B cell (primary cell): ENCODE measurements around the gene KRTAP5-7. TPM values are rescaled to one million over a fixed set of nuclear protein-coding genes. Genes with fewer than 3 reads are reported as not detected.

Experiments used
- ATAC-seq: fragments of 200-7000 bp; cut with Tn5 transposase; one replicate; pipeline ENCODE4 v1.10.0; 2021; ENCODE audit warnings: low read depth, mild to moderate bottlenecking, moderate number of reproducible peaks, moderate library complexity
- CTCF ChIA-PET: fragments of 350-600 bp; sonication (Branson Sonifier 250); formaldehyde crosslinking; loops from one replicate; lab custom pipeline; 2021; ENCODE audit warnings: antibody characterized with exemption, inconsistent platforms; lab: Charles Lee
- POLR2A ChIA-PET: fragments of 350-600 bp; sonication (Branson Sonifier 250); formaldehyde crosslinking; loops from one replicate; lab custom pipeline; 2021; ENCODE audit warnings: antibody characterized with exemption; lab: Charles Lee
- DNase-seq: peaks from one replicate; pipeline ENCODE4 v3.0.0; 2013
- H2AFZ ChIP-seq: 2 replicates; pipeline ENCODE4 v1.6.1; 2012; ENCODE audit warnings: mild to moderate bottlenecking, low read depth, low read length; ENCODE audit not compliant: insufficient read depth, poor library complexity, severe bottlenecking
- H3K27ac ChIP-seq, 2 donors: 1 replicate in 1 of 2; 2 replicates in 1 of 2; pipeline ENCODE4 v1.5.1; 2012 to 2013; ENCODE audit warnings: low read length in 2 of 2, mild to moderate bottlenecking in 2 of 2, moderate library complexity in 1 of 2
- H3K27me3 ChIP-seq, 4 experiments: fragments of 200-600 bp in 1 of 4; sonication (generic) in 1 of 4; replicated peaks in 1 of 4; 1 replicate in 2 of 4; 2 replicates in 2 of 4; pipeline versions ENCODE4 v1.6.1 to v1.7.0; 2013 to 2016; ENCODE audit warnings: low read length in 3 of 4, mild to moderate bottlenecking in 2 of 4, mixed read lengths in 1 of 4, moderate library complexity in 1 of 4; ENCODE audit not compliant: insufficient read depth in 4 of 4, control insufficient read depth in 3 of 4; ENCODE audit errors: control extremely low read depth in 1 of 4
- H3K36me3 ChIP-seq, 2 experiments: replicated peaks in 1 of 2; 1 replicate in 1 of 2; 2 replicates in 1 of 2; pipeline versions ENCODE4 v1.6.1 to v1.7.1; 2013; ENCODE audit warnings: low read length in 1 of 2; ENCODE audit not compliant: insufficient read depth in 2 of 2, control insufficient read depth in 1 of 2; ENCODE audit errors: control extremely low read depth in 1 of 2, extremely low read depth in 1 of 2
- H3K4me1 ChIP-seq, 2 donors: fragments of 200-600 bp in 1 of 2; sonication (generic) in 1 of 2; 1 replicate in 1 of 2; 2 replicates in 1 of 2; pipeline versions ENCODE4 v1.5.1 to v1.6.1; 2013 to 2017; ENCODE audit warnings: low read length in 2 of 2; ENCODE audit not compliant: control insufficient read depth in 2 of 2, insufficient read depth in 2 of 2
- H3K4me2 ChIP-seq: replicated peaks from 2 replicates; pipeline ENCODE3; 2012; ENCODE audit warnings: mild to moderate bottlenecking, low read depth, low read length; ENCODE audit not compliant: poor library complexity, severe bottlenecking
- H3K4me3 ChIP-seq, 5 experiments: fragments of 200-600 bp in 1 of 5; sonication (generic) in 1 of 5; 1 replicate in 3 of 5; 2 replicates in 2 of 5; pipeline versions ENCODE4 v1.5.1 to v1.7.0; 2011 to 2016; ENCODE audit warnings: low read length in 4 of 5, mild to moderate bottlenecking in 4 of 5, low read depth in 2 of 5, control low read depth in 1 of 5, moderate library complexity in 1 of 5; ENCODE audit not compliant: insufficient read depth in 1 of 5; ENCODE audit errors: control extremely low read depth in 1 of 5, extremely low read depth in 1 of 5
- H3K79me2 ChIP-seq: fragments of 200-600 bp; sonication (generic); one replicate; pipeline ENCODE4 v1.6.0; 2016; ENCODE audit warnings: low read length; ENCODE audit not compliant: control insufficient read depth, insufficient read depth
- H3K9ac ChIP-seq: fragments of 200-600 bp; sonication (generic); 2 replicates; pipeline ENCODE4 v1.6.1; 2017; ENCODE audit warnings: mild to moderate bottlenecking, low read length, moderate library complexity
- H3K9me3 ChIP-seq, 3 donors: one replicate each; pipeline versions ENCODE4 v1.6.1 to v1.7.1; 2013; ENCODE audit warnings: low read length in 2 of 3; ENCODE audit not compliant: control insufficient read depth in 2 of 3, insufficient read depth in 1 of 3; ENCODE audit errors: control extremely low read depth in 1 of 3
- H4K20me1 ChIP-seq: 2 replicates; pipeline ENCODE4 v1.6.0; 2012; ENCODE audit warnings: mild to moderate bottlenecking, low read length; ENCODE audit not compliant: insufficient read depth, control insufficient read depth, poor library complexity, severe bottlenecking
- H3K27ac Mint-ChIP-seq: one replicate; pipeline ENCODE4 v1.8.0; 2021; ENCODE audit warnings: mixed read lengths
- H3K27me3 Mint-ChIP-seq: one replicate; pipeline ENCODE4 v1.8.0; 2021; ENCODE audit warnings: mixed read lengths
- H3K4me1 Mint-ChIP-seq: one replicate; pipeline ENCODE4 v1.8.0; 2021; ENCODE audit warnings: mixed read lengths
- H3K4me3 Mint-ChIP-seq: one replicate; pipeline ENCODE4 v1.8.0; 2021; ENCODE audit warnings: mixed read lengths
- H3K9me3 Mint-ChIP-seq: one replicate; pipeline ENCODE4 v1.8.0; 2022; ENCODE audit warnings: mixed read lengths; ENCODE audit not compliant: insufficient read depth
- EZH2 ChIP-seq: IDR thresholded peaks from 2 replicates; pipeline ENCODE4 v1.6.1; 2012; ENCODE audit warnings: borderline replicate concordance, low read depth, mild to moderate bottlenecking, moderate library complexity, low read length; ENCODE audit not compliant: insufficient read depth, poor library complexity, severe bottlenecking
- WGBS: methylation state at CpG from one replicate; pipeline ENCODE4 v1.1.5; 2013; ENCODE audit warnings: missing lambda C conversion rate; ENCODE audit not compliant: insufficient coverage; 5-methylcytosine and 5-hydroxymethylcytosine counted together
- intact Hi-C: fragments of 100-400 bp; cut with micrococcal nuclease; formaldehyde crosslinking; loops from one replicate; pipeline ENCODE4 v1.10.0; 2022
- polyA plus RNA-seq: library from polyadenylated mRNA; depleted of rRNA; stranded (reverse); fragments of >200 nt; gene quantifications from 2 replicates; pipeline ENCODE4 v1.2.3, GENCODE V29; 2012
- total RNA-seq, 2 donors: library from RNA; stranded (reverse); fragments of 120-200 nt in 1 of 2; gene quantifications; 1 replicate in 1 of 2; 2 replicates in 1 of 2; pipeline versions ENCODE4 v1.2.3 to v1.2.4, GENCODE V29; 2013 to 2022
- TF ChIP-seq, protein P1 (sequence below): fragments of 200-600 bp; IDR thresholded peaks from one replicate; pipeline ENCODE4 v1.8.0; 2022; ENCODE audit warnings: antibody characterized with exemption, mild to moderate bottlenecking

KRTAP5-7 gene
- total and polyA plus RNA-seq, 2 donors (not counting 1 experiment from before 2014, with no cell fraction given), result 0.10 to 0.59 TPM

DNA sequence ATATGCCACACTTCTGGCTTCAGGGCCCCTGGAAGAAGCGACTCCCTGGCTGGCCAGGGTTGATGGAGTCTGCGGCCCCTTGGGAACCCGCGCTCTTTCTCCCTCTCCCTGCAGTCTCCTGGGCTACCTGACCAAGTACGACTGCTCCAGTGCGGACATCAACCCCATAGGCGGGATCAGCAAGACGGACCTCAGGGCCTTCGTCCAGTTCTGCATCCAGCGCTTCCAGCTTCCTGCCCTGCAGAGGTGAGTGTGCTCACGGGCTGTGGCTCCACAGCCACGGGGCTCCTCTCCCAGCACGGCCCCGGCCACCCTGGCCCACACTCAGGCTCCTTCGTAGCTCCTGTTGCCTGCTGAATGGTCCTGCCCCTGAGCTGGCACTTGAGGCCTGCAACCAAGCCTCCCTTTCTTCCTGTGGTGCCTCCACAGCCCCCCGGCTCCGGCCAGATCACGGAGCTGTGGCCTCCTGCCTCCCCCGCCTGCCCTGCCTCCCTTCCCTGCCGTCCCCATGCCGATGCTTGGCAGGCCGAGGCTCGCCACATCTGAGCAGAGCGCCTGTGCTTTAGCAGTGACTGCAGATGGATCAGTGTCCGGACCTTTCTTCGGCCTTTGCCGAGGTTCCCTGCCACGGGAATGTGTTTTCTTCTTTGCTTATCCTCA is 36.2 kb upstream of the KRTAP5-7 start:
- TF ChIP-seq, protein P1, sequence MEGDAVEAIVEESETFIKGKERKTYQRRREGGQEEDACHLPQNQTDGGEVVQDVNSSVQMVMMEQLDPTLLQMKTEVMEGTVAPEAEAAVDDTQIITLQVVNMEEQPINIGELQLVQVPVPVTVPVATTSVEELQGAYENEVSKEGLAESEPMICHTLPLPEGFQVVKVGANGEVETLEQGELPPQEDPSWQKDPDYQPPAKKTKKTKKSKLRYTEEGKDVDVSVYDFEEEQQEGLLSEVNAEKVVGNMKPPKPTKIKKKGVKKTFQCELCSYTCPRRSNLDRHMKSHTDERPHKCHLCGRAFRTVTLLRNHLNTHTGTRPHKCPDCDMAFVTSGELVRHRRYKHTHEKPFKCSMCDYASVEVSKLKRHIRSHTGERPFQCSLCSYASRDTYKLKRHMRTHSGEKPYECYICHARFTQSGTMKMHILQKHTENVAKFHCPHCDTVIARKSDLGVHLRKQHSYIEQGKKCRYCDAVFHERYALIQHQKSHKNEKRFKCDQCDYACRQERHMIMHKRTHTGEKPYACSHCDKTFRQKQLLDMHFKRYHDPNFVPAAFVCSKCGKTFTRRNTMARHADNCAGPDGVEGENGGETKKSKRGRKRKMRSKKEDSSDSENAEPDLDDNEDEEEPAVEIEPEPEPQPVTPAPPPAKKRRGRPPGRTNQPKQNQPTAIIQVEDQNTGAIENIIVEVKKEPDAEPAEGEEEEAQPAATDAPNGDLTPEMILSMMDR, result no peak
- TF ChIP-seq EZH2, result no peak
- Histone ChIP-seq H2AFZ (no peak overlapping the region), H3K36me3 (peaks cover 0 to 57% of the 10 kb centered on the region in 2 experiments), H3K4me2 (no peak overlapping the region), H3K9me3 (no peaks in the 10 kb centered on the region), H3K79me2 (no peaks in the 10 kb centered on the region), H3K4me1 (no peaks in the 10 kb centered on the region), H3K9ac (no peak overlapping the region), H3K27ac (no peak overlapping the region), H3K4me3 (no peak overlapping the region), H3K27me3 (no peaks in the 10 kb centered on the region), H4K20me1 (no peaks in the 10 kb centered on the region)
- Mint-ChIP-seq H3K9me3 (no peaks in the 10 kb centered on the region), H3K4me3 (no peak overlapping the region), H3K27ac (no peak overlapping the region), H3K4me1 (no peaks in the 10 kb centered on the region), H3K27me3 (no peaks in the 10 kb centered on the region)
- no peak for ATAC-seq
- DNase-seq, result no peak
- POLR2A ChIA-PET, result no interaction called here
- CTCF ChIA-PET, result no interaction called here
- WGBS, result 99% methylated on average over 28 of the region's 28 CpGs
- intact Hi-C loops, result no loop called here

DNA sequence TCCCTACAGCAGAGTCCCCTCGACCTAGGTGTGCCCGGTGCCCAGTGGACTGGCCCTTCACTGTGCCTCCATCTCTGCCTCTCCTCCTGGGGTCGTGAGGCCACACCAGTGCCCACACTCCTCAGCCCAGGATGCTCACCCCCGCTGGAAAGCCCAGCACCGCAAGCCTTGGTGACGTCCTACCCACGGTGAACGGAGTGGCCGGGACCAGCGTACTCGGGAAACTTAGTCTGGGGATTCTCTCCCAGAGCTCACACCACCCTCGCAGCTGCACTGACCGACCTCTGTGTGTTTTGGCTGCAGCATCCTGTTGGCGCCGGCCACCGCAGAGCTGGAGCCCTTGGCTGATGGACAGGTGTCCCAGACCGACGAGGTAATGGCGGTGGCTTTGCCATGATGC is 35.5 kb upstream of the KRTAP5-7 start:
- H3K9me3 ChIP-seq, result no peaks in the 10 kb centered on the region
- no peaks in the 10 kb centered on the region for H3K27me3 Mint-ChIP-seq
- H4K20me1 ChIP-seq, result peaks cover 4% of the 10 kb centered on the region
- no peak overlapping the region for H3K4me2 ChIP-seq
- peaks cover 0 to 58% of the 10 kb centered on the region in 2 experiments for H3K36me3 ChIP-seq
- ATAC-seq, result no peak
- H3K27ac ChIP-seq, result no peak overlapping the region
- intact Hi-C loops, result no loop called here
- ChIA-PET POLR2A (no interaction called here), CTCF (no interaction called here)
- TF ChIP-seq, protein P1, result no peak
- TF ChIP-seq EZH2, result no peak
- H3K27ac Mint-ChIP-seq, result no peak overlapping the region
- no peak for DNase-seq
- H3K4me3 ChIP-seq, result no peak overlapping the region
- H3K9ac ChIP-seq, result no peak overlapping the region
- no peaks in the 10 kb centered on the region for H3K9me3 Mint-ChIP-seq
- no peaks in the 10 kb centered on the region for H3K79me2 ChIP-seq
- no peak overlapping the region for H3K4me3 Mint-ChIP-seq
- no peaks in the 10 kb centered on the region for H3K4me1 ChIP-seq
- H3K27me3 ChIP-seq, result no peaks in the 10 kb centered on the region
- WGBS, result 96% methylated on average over 19 of the region's 19 CpGs
- H3K4me1 Mint-ChIP-seq, result no peaks in the 10 kb centered on the region
- no peak overlapping the region for H2AFZ ChIP-seq
